Heart left ventricle (tissue), 13 donors: ENCODE results near the gene AGPAT1.

Experiments
- POLR2A ChIP-seq, 2 donors: fragments of 450-650 bp; IDR thresholded peaks; one replicate each; pipeline ENCODE4 v1.6.1; 2017; ENCODE audit warnings: antibody characterized with exemption in 2 of 2, mild to moderate bottlenecking in 2 of 2, moderate library complexity in 2 of 2
- TF ChIP-seq, protein P1 (sequence below), 12 donors: fragments of 200-600 bp; sonication (generic) in 4 of 12; IDR thresholded peaks; one replicate each; pipeline versions ENCODE4 v1.5.0 to v1.8.0; 2018 to 2022; ENCODE audit warnings: antibody characterized with exemption in 12 of 12, mild to moderate bottlenecking in 5 of 12
- donor health status: ischemic (EF 13 %, LVEDD 7.1; RV severe dilation, severe dysfunction).
- donor health status: DM: no; HTN: yes; CAD: no.
- donor health status: DM: no; HTN: no; CAD: no.
- donor health status: ischemic (EF 25% LVEDD 6.9; RV normal size, moderate dysfunction).
- donor health status: ischemic (EF 25% LVEDD 5.7; RV mildly dilated, moderate dysfunction).
- donor health status: ischemic (EF 35%, LVEDD 5.7; RV mildly dilated, moderate dysfunction).
- donor health status: nonischemic (EF 11% LVEDD 7.7; RV severe dilation, severe dysfunction).
- donor health status: DM: yes; HTN: yes; CAD: no.
- donor health status: PGD.
- donor health status: ischemic (EF 29% LVEDD 5.4; RV normal size, mild dysfunction).
- donor health status: nonischemic (EF 23%, LVEDD 6.1; RV moderate dilation, normal function).

DNA sequence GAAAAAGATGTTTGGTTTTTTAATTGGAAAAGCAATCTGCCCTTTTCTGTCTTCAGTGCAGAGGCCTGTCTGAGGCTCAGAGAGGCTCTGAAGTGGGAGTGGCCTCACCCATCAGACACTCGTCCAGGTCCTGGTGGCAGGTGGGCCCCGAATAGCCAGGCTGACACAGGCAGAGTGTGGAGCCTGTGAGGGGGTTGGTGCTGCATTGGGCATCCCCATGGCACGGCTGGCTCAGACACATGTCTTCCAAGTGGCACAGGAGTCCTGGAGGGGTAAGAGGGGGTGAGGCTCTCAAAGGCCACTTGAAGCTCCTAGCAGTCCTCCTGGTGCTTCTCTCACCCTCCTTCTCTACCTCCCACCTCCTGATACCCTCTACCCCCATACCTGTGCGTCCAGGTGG, 44.1 kb upstream of the AGPAT1 start:
- TF ChIP-seq, protein P1, sequence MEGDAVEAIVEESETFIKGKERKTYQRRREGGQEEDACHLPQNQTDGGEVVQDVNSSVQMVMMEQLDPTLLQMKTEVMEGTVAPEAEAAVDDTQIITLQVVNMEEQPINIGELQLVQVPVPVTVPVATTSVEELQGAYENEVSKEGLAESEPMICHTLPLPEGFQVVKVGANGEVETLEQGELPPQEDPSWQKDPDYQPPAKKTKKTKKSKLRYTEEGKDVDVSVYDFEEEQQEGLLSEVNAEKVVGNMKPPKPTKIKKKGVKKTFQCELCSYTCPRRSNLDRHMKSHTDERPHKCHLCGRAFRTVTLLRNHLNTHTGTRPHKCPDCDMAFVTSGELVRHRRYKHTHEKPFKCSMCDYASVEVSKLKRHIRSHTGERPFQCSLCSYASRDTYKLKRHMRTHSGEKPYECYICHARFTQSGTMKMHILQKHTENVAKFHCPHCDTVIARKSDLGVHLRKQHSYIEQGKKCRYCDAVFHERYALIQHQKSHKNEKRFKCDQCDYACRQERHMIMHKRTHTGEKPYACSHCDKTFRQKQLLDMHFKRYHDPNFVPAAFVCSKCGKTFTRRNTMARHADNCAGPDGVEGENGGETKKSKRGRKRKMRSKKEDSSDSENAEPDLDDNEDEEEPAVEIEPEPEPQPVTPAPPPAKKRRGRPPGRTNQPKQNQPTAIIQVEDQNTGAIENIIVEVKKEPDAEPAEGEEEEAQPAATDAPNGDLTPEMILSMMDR (IDR thresholded peaks at IDR 0.05): no peak
- TF ChIP-seq POLR2A (IDR thresholded peaks at IDR 0.05): no peak
